ENCODE data around the gene LY9.

- TF ChIP-seq YY1 (IDR thresholded peaks at IDR 0.05; ENCODE audit: insufficient read depth, insufficient read length) (no peak), SUZ12 (IDR thresholded peaks at IDR 0.05; ENCODE audit: extremely low read depth, insufficient read depth, insufficient read length) (no peak), ZNF274 (IDR thresholded peaks at IDR 0.05; ENCODE audit: low read depth, low read length) (no peak)
These were observed 20.9 kb upstream of the LY9 start for GRCh38 chr1:160774886-160775719.

Measured in NT2/D1 (cell line).